ENCODE measurements around the gene ING3.
A peak's percentile ranks its signal among the peaks of the same experiment; 100 is the strongest.
"Not testable (repeated sequence)": the region's sequence is repeated elsewhere in the genome, so short reads cannot be mapped to it uniquely, and the experiment has no call there.

The ING3 gene

GRCh38 chr7:120951309-120951699 lies 727 bp downstream of the ING3 start:
- DNase-seq, result no peak

- DNase-seq, result no peak
These were observed 1.2 kb downstream of the ING3 start for GRCh38 chr7:120951826-120952225.

GRCh38 chr7:120955577-120956149 lies 5.1 kb downstream of the ING3 start:
- DNase-seq, result no peak

DNA sequence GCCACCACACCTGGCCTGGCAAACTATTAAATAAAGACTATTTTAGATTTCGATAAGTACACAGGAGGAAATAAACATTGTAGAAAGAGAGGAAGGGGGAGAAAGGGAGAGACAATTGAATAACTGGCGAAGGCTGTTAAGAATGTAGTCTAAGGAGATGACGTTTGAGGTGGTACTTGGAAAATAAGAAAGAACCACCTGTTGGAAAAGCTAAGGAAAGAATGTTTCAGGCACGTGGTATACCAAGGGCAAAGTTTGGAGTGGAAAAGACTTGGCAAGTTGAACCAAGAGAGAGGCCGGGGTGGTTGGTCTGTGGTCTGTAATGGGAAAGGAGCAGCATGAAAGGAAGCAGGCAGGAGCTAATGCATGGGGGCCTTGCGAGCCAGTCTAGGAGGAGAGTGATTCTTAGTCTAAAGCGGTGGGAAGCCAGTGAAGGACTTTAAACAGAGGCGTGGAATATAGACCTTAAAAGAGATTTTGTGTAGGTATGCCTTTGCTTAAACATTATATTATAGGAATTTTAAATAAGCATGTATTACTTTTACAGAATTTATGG lies 9.4 kb downstream of the ING3 start:
- no peak for DNase-seq

DNA sequence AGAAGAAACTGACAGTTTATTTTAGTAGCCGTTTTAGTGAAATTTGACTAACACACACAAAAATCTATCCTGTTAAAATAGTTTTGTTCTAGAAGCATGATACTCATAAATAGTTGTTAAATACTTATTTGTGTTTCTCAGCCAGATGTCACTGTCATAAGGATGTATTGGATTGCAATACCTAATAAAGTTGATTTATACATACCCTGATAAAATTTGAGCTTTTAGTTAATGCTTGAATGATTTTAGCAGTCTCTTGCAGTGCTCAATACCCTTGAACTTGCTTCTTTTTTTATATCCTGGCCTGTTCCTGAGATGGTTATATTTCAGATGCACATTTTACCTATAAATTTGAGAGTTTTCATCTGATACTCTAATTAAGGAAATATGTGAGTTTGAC lies 10.1 kb downstream of the ING3 start:
- DNase-seq, result no peak

GRCh38 chr7:120961638-120962173 lies 11.1 kb downstream of the ING3 start:
- DNase-seq, result no peak

- DNase-seq, result no peak
These were observed 13.5 kb downstream of the ING3 start for GRCh38 chr7:120964088-120964487.

- DNase-seq, result no peak
These were observed 16.4 kb downstream of the ING3 start for GRCh38 chr7:120966961-120967360.

DNA sequence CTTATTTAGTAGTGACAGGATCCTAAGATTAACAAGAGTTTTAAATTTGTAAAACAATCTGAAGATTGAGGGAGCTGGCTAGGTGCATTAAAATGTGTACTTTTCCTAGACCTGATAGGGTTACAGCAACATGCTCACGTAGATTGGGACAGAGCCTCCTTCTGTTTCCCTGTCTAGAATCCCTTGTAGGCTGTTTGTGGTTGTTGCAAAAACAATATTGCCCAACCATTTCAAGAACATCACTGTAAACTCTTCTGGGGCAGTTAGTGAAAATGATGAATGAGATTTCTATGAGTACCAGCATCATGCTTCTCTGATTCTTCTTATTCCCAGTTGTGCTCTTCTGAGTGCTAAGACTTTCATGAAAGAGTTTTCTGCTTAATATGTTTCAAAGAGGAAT lies 23.3 kb downstream of the ING3 start:
- no peak for DNase-seq

DNA sequence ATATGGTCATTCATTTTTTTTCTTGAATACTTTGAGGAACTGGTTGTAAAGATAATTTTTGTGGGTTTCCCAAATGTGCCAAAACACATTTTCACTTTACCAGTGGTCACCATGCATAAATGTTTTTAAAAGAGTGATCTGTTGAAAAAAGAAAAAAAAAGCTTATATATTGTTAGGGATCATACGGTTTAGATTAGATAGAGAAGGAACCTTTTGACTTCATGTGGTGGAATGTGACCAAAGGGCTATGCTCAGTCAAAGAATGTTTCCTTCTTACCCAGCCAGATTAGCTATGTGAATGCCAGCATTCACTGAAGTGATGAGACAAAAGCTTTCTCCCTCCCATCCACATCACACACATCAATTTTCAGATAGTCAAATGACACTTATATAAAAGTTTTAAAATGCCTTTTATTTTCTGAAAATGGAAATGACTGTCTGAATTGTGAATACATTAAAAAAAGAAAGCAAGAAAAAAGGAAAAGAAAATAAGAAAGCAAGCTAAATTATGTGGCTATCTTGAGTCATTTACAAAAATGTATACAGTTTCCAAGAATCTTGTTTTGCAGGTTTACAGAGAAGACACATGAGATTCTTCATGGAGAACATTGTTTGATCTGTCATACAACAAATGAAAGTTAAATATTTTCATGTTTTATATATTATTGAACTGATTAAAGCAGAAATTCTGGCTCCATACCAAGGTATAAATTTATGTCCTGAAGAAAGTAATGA lies 29.4 kb downstream of the ING3 start:
- no peak for DNase-seq

DNA sequence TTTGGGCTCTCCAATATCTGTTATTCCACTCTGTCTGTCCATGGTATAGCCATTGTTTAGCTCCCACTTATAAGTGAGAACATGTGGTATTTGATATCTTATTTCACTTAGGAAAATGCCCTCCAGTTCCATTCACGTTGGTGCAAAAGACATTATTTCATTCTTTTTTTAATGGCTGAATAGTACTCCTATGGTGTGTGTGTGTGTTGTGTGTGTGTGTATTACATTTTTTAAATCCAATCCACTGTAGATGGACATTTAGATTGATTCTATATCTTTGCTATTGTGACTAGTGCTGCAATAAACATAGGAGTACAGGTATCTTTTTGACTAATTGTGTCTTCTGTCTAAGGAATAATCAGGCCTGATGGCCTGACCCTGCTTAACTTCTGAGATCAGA lies 30.5 kb downstream of the ING3 start:
- DNase-seq, result no peak

DNA sequence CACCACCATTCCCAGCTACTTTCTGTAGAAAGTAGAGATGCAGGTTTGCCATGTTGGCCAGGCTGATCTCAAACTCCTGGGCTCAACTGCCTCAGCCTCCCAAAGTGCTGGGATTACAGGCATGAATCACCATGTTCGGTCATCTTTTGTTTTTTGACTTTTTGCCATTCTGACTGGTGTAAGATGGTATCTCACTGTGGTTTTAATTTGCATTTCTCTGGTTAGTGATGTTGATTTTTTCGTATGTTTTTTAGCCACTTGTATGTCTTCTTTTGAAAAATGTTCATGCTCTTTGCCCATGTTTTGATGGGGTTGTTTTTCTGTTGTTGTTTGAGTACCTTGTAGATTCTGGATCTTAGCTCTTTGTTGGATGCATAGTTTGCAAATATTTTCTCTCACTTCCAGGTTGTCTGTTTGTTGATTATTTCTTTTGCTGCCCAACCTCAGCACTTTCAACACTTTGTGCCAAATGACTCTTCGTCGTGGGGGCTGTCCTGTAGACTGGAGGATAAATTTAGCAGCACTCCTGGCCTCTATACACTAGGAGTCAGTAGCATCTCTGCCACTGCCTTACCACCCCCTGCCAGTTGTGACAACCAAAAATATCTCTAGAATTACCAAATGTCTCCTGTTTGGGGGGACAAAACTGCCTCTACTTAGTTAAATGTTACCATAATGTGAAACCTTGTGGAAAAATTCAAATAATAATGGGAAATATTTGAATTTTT lies 31.5 kb downstream of the ING3 start:
- DNase-seq, result no peak

DNA sequence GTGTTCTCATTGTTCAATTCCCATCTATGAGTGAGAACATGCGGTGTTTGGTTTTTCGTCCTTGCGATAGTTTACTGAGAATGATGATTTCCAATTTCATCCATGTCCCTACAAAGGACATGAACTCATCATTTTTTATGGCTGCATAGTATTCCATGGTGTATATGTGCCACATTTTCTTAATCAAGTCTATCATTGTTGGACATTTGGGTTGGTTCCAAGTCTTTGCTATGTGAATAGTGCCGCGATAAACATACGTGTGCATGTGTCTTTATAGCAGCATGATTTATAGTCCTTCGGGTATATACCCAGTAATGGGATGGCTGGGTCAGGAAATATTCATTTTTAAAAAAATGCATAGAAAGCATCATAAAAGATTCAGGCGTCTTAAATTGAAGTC lies 33.0 kb downstream of the ING3 start:
- DNase-seq, result not testable (repeated sequence)

- DNase-seq, result no peak
These were observed 33.8 kb downstream of the ING3 start for GRCh38 chr7:120984406-120984805.

- no peak for DNase-seq
These were observed 34.7 kb downstream of the ING3 start for GRCh38 chr7:120985130-120985758.

- DNase-seq, result no peak
These were observed 35.3 kb downstream of the ING3 start for GRCh38 chr7:120985839-120986238.

DNA sequence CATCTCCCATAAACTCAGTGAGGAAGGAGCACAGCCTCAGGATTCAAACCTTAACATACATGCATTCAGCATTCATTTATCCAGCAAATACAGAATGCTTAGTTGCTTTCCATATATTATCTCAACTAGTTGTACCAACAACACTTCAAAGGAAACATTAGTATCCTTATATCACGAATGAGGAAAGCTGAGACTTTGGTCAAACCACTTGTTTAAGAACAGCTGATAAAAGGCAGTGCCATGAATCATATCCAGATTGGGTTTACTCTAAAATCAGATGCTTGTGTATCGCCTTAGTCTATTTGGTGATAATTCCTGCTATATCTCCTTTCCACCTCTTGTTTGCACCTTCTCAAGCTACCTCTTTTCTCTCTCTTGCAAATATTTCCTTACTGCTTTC lies 36.1 kb downstream of the ING3 start:
- no peak for DNase-seq

GRCh38 chr7:120987280-120987679 lies 36.7 kb downstream of the ING3 start:
- DNase-seq, result no peak

DNA sequence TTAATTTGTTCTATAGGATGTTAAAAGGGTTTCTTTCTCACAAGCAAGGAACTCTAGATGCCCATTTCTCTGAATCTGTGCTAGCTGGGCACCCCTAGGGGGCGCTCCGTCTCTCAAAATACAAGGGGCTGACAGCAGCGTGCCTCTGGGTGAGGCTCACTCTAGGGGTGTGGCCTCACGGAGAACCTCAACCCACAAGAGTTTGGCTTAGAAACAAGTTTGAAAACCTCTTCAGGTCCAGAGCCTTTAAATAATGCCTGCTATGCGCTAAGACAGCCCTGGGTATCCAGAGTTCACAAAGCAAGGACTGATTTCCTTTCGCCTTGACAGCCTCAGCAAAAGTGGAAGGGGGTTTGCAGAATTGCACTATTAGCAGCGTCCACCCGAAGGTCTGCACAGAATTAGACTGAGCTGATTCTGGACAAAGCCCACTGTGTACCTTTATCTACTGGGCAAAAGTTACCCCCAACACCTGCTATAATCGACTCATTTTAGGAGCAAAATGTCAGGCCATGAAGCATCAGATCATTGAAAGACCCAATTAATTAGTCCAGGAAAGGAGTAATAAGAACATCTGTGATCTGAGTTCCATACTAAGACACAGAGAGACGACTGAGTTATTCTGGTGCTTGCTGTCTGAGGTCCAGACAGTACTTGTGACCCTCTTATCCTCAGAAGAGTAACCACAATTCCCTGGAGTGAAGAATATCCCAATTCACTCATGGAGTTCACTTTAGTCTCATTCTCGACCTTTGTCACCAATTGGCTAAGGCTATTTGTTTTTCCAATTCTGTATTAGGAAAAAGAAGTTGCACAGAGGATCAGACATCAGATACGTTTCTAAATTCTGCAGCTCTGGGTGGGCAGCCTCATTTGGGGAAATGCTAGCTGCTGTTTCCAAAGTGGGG lies 37.4 kb downstream of the ING3 start:
- DNase-seq, result peak; percentile 50

DNA sequence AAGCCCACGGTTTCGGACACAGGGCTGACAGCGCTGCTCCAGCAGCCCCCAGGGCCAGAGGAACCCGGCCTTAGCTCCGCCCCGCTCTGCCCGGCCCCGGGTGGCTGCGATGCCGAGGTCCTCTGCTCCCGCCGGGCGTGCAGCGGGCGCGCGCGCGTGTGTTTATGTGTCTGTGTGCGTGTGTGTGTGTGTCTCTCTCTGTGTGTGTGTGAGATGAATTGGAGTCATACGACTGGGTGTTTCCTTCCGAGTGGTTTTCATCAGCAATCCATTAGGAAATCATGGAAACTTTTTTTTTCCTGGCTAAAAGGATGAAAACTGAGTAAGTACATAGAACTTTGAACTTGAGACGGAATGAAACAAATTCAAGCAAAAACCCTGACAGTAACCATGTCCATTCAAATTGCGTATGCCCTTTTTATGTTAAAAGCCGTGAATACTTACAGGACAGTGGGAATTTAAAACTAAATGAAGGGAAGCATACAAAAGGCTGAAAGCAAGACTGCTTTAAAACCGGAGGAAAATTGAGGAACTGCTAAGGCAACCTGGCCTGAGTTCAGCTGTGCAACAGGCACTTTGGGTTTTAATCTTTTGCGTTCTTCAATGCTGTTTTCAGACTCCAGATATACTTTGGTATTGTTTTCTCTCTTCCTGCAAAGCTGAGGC lies 38.1 kb downstream of the ING3 start, which contains the start of gene CPED1:
Gene CPED1 (plus strand): TSS at position 121 of the 666 bp plus-strand sequence. CDS start 911 bp downstream, outside the sequence.
- peak; percentile 17 for DNase-seq
